Tibial nerve (tissue), 3 donors: ENCODE results near the gene MAN1A1.

Experiments
- POLR2A ChIP-seq, 2 donors: fragments of 450-650 bp; IDR thresholded peaks; one replicate each; pipeline ENCODE4 v1.6.1; 2017; ENCODE audit warnings: antibody characterized with exemption in 2 of 2, mild to moderate bottlenecking in 2 of 2, moderate library complexity in 2 of 2
- TF ChIP-seq, protein P1 (sequence below), 5 experiments: fragments of 200-600 bp in 3 of 5; fragments of 450-650 bp in 2 of 5; sonication (generic) in 3 of 5; IDR thresholded peaks; one replicate each; pipeline ENCODE4 v1.5.1; 2016 to 2019; ENCODE audit warnings: antibody characterized with exemption in 5 of 5, mild to moderate bottlenecking in 3 of 5, moderate library complexity in 2 of 5

GRCh38 chr6:119395192-119395591 lies 45.6 kb upstream of the MAN1A1 start:
- TF ChIP-seq POLR2A (IDR thresholded peaks at IDR 0.05): no peak
- TF ChIP-seq, protein P1, sequence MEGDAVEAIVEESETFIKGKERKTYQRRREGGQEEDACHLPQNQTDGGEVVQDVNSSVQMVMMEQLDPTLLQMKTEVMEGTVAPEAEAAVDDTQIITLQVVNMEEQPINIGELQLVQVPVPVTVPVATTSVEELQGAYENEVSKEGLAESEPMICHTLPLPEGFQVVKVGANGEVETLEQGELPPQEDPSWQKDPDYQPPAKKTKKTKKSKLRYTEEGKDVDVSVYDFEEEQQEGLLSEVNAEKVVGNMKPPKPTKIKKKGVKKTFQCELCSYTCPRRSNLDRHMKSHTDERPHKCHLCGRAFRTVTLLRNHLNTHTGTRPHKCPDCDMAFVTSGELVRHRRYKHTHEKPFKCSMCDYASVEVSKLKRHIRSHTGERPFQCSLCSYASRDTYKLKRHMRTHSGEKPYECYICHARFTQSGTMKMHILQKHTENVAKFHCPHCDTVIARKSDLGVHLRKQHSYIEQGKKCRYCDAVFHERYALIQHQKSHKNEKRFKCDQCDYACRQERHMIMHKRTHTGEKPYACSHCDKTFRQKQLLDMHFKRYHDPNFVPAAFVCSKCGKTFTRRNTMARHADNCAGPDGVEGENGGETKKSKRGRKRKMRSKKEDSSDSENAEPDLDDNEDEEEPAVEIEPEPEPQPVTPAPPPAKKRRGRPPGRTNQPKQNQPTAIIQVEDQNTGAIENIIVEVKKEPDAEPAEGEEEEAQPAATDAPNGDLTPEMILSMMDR (IDR thresholded peaks at IDR 0.05): no peak
